ENCODE measurements around the gene SLC29A3.

DNA sequence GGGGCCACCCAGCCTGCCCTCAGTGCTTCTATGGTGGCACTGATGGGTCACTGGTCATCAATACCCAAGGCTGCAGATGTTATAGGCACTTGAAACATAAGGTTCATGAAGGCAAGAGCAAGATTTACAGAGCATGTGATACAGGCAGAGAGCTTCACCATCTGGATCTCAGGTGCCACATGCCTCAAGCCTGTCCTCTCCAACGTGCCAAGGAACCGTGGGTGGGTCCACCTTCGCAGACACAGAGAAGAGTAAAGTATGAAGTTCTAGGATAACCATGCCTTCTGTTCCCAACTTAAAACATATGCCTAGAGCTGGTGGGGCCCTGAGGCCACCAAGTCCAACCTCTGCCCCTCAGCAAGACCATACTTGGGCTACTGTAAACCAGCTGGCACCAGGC lies 51.0 kb downstream of the SLC29A3 start:
- TF ChIP-seq GATA3 (IDR thresholded peaks at IDR 0.05; ENCODE audit: low read depth, low read length): no peak
- no peak for TF ChIP-seq GATA2 (IDR thresholded peaks at IDR 0.05; ENCODE audit: low read depth, low read length)
